Measurements from ENCODE around the gene CCDC198.

- no peak for TF ChIP-seq POLR2A (IDR thresholded peaks at IDR 0.05)
- no peak for TF ChIP-seq CTCF (IDR thresholded peaks at IDR 0.05)
- no peak for TF ChIP-seq EP300 (IDR thresholded peaks at IDR 0.05)
Measured at GRCh38 chr14:57530571-57530970, 36.9 kb upstream of the CCDC198 start.

Measured in gastroesophageal sphincter (tissue), 3 donors.